ENCODE results near the gene DIRAS1.

DIRAS1 gene

DNA sequence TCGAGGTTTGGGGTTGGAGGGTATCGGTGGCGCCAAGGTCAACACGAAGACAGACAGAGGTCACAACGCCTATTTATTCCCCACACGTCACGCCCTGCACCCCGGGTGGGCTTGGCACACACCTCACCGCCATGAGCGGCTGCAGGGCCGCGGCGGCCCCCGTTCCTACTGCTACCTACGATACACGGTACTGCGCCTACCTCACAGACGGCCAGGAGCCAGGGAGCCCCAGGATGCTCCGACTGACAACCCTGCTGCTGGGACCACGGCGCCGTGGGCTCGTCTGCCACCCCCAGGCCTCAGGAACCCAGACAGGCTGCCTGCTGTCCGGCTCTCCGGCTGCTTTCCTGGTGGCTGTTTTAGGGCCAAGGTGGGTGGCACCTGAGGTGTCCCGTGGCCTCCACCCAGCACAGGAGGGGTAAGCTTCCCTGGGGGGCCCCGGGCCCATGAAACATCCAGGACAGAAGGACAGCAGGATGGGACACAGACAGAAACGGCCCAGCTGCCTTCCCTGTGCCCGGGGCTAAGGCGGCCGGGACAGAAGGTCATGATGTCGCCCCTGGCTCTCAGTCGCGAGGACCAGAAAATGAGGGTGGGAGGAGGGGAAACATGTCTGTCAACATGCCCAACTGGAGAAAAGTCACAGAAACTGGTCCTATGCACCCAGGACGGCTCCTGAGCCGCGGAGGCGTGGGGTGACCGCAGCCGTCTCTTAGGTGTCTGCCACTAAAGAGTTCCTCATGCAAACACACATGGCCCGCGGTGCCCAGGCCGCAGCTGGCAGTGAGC is 33.7 kb upstream of the DIRAS1 start:
- DNase-seq: no peak

DNA sequence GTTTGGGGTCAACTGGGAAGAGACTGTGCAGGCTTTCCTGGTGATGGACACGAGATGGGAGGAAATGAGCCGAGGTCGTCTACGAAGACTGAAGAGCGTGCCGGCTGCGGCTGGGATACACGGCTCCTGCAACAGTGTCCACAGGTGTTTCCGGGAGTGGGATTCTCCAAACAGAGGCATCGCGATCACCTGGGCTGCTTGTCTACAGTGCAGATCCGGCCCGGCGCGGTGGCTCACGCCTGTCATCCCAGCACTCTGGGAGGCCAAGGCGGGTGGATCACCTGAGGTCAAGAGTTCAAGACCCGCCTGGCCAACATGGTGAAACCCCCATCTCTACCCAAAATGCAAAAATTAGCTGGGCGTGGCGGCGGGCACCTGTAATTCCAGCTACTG is 30.3 kb upstream of the DIRAS1 start:
- no peak for DNase-seq

DNA sequence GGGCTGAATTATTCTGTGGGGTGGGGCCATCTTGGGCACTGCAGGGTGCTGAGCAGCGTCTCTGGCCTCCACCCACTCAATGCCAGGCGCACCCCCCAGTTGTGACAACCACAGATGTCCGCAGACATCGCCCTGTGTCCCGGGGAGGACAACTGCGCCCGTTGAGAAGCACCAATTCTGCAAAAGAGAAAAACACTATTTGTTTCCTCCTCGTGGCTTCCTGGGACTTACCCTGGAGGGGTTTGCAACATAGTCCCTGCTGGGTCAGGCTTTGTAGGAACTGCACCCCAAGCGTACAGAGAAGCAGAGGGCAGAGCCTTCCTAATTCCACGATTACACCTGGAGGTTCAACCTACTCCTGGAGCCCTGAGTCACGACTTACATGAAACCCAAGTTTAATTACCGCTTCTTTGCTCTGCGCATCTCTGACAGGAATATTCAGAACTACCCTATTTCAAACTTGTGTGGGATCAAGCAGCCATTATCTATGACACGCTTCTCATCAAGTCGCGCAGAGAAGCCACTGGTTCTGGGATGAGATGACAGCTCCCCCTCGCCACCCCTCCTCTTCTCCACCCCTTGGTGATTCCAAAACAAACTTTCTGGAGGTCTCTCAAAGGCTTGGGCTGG is 29.8 kb upstream of the DIRAS1 start:
- DNase-seq: no peak

DNA sequence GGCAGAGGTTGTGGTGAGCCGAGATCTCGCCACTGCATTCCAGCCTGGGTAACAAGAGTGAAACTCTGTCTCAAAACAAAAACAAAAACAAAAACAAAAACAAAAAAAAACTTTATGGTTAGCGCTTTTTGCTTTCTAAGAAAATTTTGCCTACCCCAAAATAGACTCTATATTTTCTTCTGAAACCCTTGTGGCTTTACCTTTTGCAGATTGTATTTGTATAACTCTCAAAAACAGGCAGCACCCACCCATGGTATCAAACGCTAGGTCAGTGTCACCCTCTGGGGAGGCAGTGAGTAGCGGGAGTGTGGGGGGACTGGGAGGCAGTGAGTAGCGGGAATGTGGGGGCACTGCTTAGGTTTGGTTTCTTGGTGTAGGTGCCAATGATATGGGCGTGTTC is 26.2 kb upstream of the DIRAS1 start:
- DNase-seq: no peak

DNA sequence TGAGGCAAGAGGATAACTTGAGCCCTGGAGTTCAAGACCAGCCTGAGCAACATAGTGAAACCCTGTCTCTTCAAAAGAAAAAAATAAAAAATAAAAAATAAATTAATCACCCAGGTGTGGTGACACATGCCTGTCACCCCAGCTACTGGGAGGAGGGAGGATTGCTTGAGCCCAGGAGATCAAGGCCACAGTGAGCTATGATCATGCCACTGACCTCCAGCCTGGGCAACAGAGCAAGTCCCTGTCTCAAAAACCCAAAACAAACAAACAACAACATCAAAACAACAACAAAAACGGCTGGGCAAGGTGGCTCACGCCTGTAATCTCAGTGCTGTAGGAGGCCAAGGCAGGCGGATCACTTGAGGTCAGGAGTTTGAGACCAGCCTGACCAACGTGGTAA is 22.9 kb upstream of the DIRAS1 start:
- no peak for DNase-seq

DNA sequence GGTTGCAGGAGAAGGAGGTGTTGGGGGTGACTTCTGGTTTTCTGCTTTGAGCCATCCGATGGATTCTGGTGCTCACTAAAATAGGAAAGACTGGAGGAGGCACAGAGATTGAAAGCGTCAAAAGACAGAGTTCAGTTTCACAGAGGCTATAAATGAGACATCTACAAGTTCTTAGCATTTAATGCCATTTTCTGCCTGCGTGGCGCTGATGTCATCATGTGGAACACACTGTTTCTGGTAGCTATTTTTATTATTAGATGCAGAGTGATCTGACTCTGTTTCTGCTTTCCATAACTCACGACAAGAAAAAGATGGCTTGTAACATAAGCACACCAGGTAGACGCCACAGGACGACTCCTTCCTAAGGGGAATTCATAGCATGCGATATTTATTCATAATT is 21.9 kb upstream of the DIRAS1 start:
- DNase-seq: no peak

DNA sequence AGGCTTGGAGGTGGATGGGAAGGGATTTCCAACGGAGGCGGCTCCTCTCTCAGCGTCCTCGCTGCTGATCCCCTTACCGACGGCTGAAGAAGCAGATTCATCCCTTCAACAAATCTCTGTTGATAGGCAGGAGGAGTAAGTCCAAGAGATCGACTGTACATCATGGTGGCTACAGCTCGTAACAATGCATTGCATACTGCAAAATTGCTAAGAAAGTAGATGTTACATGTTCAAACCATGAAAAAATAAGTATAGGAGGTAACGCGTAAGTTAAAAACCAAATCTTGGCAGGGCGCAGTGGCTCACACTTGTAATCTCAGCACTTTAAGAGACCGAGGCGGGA is 19.1 kb upstream of the DIRAS1 start:
- DNase-seq: no peak

DNA sequence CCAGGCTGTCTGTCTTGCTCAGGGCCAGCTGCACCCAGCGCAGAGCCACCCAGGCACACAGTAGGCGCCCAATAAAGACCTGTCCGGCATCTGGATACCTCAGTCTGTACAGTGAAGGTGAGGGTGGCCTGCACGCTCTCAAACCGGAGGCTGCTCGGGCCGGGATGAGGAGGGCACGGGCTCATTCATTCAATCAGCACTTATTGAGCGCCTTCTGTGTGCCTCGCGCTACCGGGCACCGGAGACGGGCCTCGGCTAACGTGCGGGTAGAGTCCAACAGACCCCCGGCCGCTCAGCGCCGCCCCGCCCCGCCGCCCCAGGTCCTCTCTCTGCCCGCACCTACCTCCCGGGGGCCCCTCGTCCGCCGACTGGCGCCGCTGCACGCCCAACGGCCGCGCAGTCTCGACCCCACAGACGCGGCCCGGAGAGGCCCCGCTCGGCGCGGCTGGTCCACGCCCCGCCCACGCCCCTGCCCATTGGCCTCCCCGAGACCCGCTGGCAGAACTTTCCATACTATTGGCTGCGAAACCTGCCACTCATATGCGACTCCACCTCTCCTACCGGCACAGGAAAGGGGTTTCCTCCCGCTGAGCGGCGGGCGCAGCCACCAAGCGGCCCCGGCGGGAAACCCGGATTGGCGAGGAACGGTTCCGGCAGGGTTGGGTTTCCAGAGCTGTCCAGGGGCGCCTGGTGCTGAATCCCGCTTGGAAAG is 18.6 kb upstream of the DIRAS1 start, which contains the start of gene SLC39A3:
TSS of gene SLC39A3 (minus strand) at position 416 of the 712 bp plus-strand sequence. CDS start 2,760 bp downstream, outside the sequence.
- peak; percentile 94 for DNase-seq

DNA sequence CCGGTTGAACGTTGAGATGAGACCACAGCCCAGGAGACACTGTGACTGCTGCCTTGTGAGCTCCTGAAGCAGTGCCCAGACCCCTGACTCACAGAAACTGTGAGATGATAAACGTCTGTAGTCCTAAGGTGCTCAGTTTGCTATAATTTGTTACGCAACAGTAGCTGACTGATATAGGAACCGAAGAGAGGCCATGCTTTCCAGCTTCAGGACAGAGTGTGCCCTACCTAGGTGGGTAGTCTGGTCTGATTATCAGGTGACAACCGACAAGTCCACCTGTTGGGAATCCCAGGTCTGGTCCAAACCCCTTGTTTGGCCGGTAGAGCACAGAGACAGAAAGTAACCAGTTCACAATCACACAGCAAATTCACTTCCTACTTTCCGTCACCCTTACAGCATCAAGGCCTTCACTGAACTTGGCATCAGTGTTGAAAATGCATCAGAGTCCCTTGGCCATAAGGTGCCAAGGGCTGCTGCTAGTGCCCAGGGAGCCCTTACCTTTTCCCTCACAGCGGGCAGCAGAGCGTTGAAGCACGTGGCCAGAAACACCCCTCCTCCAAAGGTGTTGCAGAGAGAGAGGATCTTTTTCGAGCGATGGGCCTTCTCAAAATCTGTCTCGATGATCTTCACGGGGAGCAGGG is 15.5 kb upstream of the DIRAS1 start:
- DNase-seq: no peak

DNA sequence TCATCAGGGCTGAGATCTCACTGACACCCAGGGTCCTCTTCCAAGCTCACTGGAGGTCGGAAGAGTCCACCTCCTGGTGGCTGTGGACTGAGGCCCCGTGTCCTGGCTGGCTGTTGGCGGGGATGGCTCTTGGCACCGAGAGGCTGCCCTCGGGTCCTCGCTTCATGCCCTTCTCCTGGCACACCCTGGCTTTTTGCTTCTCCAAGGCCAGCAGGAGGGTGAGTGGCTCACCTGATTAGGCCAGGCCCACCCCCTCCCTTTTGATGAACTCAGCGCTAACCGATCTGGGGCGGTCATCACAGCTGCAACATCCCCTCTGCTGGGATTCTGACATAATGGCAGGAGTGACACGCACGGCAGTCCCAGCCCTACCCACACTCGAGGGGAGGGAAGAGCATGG is 14.2 kb upstream of the DIRAS1 start:
- DNase-seq: no peak

DNA sequence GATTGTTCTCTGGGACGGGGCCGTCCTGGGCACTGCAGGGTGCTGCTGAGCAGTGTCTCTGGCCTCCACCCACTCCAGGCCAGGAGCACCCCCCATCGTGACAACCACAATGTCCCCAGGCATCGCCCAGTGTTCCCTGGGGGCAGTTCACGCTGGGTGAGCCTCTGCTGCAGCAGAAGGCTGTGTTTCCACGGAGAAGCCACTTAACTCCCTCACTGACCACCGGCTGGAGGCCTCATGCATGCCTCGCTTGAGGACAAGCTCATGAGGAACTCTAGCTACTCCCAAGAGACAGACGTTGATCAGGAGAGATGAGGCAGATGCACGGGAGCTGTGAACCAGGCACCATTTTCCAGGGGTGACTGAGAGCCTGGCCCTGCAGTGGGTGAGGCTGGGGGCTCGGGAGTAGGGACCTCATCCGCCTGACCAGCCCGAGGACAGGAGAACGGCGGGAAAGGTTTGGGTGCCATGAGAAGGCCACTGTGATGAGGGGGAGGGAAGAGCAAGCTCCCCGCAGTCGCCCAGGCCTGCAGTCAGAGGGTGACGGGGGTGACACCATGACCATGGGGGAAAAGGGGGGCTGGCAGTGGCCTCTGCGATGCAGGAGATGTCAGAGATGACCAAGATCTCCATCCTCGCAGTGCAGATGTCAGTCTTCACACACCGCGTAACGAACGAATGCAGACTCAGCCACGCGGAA is 13.6 kb upstream of the DIRAS1 start:
- no peak for DNase-seq

DNA sequence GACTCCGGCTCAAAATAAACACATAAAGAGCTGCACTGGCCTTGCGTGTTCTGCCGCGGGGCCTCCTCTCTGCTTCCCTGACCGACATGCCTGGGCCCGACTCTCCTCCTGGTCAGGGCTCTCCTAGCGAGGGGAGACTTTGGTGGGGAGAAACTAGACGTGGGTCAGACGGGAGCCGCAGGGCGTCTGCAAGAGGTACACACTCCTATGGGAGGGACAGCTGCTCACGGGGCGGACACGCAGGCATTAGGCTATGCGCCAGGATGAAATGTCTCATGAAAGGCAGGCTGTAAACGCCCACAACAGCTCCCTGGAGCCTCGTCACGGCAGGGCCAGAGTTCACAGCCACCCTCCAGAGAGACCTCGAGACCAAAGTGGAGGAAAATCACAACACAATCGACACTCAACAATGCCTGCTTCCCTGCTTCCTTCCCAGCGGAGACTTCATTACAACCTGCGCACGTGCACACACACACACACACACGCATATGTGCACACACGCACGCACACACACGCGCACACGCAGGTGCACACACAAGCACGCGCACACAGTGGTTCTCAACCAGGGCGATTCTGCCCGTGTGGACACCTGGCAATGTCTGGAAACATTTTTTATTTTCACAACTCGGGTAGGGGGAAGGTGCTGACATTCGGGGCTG is 12.9 kb upstream of the DIRAS1 start:
- DNase-seq: no peak

DNA sequence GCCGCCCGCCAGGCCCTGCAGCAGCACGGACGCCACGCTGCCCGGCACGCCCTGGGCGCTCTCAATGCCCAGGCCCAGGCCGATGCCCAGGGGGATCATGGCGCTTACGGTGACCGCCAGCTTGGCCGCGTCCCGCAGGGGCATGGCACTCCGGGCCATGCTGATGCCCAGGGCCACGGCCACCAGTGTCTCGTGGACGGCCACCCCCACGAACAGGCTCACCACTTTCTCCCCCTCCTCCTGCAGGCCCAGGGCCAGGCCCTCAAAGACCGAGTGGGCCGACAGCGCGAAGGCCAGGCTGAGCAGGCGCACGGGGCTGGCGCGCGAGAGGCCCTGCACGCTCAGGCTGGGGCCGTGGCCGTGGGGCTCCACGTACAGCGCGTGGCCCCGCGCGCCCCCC is 11.7 kb upstream of the DIRAS1 start:
- DNase-seq: no peak

DNA sequence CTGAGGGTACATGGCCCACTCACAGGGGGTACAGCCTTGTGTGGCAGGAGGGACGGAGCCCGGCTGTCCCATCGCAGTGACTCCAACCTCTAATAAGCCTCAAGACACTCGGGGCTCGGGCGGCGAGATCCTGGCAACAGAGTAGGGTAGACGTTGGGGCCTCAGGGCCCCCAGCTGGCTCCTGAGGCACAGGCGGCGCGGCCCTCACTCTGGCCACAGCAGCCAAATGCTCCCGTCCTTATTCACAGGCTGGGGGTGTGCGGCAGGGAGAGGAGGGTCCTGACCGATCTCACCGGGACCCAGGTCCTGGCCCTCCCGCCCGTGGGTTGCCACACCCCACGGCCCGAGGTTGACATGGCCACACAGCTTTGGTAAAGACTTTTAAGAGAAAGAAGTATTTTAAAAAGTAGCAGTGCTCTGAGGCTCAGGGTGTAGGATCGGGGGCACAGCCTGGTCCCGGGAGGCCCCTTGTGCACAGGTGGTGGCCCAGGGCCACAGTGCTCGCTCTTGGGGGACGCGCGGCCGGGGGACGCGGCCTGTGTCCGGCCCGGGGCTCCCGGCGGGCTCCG is 11.1 kb upstream of the DIRAS1 start:
- no peak for DNase-seq

DNA sequence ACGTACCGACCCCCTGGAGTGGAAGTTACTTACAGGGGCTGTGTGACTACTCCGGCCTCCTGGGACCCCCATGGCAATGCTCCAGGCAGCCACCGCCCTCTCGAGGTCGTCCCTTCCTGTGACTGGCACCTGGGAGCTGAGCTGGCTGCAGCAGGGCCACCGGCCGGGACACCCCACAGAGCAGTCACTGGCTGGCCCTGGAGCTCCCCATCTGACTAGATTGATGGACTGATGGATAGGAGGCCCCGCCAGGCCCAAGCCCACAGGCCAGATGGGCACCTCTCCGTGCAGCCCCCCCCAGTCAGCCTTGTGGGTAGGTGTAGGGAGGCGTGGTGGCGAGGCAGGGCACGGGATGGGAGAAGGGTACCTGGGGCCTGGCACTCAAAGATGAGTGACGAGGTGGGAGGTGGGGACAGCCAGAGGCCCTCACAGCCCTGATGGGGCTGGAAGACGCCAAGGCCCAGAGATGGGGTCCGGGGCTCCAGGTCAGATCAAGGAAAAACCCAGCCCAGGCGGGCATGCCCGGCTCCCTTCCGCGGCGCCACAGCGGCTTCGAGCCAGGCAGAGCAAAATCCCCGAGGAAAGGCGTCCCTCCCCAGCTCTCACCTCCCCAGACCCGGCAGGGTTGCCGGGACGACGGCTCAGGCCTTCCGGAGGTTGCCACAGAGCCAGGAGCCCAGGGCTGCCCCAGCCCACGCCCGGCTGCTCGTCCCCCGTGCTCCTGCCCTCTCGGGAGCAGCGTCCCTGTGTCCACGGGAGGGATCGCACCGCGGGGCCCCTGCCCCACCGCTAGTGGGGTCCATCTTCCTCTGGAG is 10.2 kb upstream of the DIRAS1 start:
- no peak for DNase-seq

DNA sequence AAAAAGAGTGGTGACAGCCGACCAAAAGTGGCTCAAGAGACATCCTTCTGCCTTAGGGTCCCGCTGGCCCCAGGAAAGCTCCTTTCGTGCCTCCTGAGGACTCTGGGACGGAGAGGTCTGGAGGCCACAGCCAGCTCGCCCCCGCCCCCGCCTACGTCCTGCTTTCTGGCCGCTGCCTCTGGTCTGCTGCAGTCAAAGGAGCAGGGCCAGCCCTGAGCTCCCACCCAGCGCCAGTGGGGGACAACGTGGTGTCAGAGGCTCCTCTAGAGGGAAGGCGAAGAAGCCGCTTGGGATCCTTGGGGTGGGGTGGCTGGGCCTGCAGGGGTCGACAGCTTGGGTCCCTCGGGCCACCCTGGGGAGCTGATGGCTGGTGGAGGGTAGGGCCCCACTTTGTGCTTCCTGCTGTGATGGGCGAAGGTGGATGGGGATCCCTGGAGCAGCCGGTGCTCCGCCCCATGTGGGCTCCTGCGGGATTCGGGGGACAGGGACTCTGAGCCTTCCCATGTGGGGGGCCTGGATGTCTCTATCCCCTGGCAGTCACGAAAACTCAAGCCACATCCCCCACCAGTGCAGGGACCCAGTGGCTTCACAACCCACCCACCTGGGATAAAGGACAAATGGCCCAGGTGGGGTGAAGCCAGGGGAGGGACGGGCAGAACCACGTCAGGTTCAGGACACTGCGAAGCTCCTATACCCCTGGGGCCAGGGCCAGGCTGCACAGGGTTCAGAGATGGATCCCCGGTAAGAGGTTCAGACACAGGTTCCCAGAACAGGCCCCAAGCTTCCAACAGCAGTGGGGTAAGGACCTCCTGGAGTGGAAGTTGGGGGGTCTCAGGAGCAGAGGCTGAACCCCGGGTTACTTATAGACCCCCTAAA is 9.0 kb upstream of the DIRAS1 start:
- DNase-seq: no peak

DNA sequence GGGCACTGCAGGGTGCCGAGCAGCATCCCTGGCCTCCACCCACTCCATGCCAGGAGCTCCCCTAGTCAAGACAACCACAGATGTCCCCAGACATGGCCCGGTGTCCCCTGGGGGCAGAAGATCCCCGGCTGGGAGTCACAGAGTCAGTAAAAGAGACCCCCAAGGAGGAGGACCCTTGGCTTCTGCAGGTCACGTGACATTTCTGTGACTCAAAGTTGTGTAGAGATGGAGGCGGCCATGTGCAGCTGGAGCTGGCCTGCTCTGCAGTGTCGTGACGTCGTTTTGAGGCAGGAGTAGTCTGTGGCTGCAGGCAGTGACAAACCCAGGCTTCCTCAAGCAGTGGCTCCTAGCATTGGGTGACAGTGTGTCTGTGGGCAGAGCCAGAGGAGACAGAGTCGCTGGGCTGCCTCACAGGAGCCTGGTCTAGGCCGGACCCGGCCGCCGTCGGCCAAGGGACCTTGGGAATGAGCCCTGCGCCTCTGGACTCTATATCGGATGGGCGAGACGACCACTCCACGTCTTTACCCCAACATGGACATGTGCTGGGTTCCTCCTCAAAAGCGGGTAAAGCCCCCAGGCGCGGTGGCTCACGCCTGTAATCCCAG is 7.7 kb upstream of the DIRAS1 start:
- no peak for DNase-seq

DNA sequence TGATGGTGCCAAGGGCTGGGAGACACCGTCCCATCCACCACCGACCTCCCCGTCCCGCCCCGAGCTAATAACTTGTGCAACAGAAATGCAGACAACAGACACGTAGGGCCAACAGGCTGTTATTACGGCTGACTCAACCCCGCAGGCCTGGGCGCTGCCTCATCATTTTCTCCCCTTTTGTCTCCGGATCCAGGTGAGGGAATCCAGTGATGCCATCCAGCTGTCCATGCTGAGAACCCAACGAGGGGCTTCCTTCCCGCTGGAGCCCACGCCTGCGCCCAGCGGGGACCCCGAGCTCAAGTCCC is 6.4 kb upstream of the DIRAS1 start:
- DNase-seq: no peak

DNA sequence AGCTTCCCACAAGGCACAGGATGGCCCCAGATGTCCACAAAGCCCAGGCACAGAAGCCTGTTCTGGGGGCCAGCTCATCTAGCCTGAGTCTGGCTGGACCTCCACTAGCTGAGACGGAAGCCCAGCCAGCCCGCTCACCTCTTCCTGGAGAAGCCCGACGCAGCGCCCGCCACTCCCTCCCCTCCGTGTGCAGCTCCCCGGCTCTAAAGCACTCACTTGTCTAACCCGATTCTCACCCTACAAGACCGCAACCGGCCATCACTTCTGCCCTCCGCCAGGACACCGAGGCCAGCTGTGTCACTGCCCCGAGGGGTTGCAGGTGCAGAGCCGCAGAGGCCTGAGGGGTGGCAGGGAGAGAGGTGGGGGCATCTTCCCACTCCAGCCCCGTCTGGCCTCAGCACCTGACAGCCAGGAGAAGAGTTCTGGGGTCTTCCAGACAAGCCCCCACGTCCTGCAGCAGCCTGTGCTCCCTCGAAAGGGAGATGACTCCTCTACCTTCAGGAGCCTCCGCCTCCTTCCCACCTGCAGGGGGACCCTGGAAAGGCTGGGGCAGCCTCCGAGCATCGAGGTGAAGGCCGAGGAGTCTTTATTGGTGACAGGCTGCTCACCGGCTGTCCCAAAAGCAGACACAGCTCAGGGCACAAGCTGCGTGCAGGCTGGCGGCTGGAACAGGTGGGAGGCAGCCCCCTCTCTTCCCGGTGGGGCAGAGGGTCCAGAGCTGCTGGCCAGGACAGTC is 5.9 kb upstream of the DIRAS1 start:
- no peak for DNase-seq
